ENCODE measurements around the gene MINDY3. TPM values are rescaled to one million over a fixed set of nuclear protein-coding genes. Genes with fewer than 3 reads are reported as not detected.
A peak's percentile ranks its signal among the peaks of the same experiment; 100 is the strongest.
"Not testable (repeated sequence)": the region's sequence is repeated elsewhere in the genome, so short reads cannot be mapped to it uniquely, and the experiment has no call there.

MINDY3 gene
- total and polyA plus RNA-seq, 2 experiments from 2014 or later = 14.5 to 20.4 TPM

DNA sequence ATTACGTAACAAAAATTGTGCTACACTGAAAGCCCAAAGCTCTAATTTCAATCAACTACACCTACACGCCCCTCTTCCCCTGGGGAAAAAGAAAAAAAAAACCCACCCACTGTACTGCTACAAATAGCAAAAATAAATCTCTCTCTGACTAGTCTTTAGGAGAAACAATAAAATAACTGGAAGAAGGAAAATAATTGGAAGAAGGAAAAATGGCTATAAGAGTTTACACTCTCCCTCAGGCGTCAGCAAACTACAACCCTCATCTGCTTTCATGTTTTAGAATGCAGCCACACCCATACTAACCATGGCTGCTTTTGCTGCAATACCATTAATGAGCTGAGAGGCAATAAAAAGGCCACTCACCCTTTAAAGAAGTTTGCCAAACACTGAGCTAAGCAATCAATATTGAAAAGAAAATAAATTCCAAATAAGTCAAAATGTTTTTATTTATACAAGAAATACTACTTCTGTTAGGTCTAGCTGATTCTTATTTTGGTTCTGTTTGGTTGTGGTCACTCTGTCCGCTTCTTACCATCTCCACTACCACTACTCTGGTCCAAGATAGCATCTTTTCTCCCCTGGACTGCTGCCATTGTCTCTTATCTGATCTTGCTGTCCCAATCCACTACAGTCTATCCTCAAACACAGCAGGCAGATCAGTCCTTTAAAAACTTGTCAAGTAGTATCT lies 3.8 kb downstream of the MINDY3 start:
- Histone ChIP-seq H3K4me3 (no peak overlapping the region), H3K9me3 (ENCODE audit: low read depth) (no peaks in the 10 kb centered on the region), H3K27me3 (no peaks in the 10 kb centered on the region), H3K27ac (no peak overlapping the region), H3K36me3 (no peaks in the 10 kb centered on the region), H3K4me1 (ENCODE audit: low read depth) (peaks cover 7% of the 10 kb centered on the region)
- DNase-seq (ENCODE audit: low read depth in 1 of 2, low spot score in 1 of 2) = no peak
- TF ChIP-seq, protein P1, sequence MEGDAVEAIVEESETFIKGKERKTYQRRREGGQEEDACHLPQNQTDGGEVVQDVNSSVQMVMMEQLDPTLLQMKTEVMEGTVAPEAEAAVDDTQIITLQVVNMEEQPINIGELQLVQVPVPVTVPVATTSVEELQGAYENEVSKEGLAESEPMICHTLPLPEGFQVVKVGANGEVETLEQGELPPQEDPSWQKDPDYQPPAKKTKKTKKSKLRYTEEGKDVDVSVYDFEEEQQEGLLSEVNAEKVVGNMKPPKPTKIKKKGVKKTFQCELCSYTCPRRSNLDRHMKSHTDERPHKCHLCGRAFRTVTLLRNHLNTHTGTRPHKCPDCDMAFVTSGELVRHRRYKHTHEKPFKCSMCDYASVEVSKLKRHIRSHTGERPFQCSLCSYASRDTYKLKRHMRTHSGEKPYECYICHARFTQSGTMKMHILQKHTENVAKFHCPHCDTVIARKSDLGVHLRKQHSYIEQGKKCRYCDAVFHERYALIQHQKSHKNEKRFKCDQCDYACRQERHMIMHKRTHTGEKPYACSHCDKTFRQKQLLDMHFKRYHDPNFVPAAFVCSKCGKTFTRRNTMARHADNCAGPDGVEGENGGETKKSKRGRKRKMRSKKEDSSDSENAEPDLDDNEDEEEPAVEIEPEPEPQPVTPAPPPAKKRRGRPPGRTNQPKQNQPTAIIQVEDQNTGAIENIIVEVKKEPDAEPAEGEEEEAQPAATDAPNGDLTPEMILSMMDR (IDR thresholded peaks at IDR 0.05; ENCODE audit: low read depth, low read length) = no peak

DNA sequence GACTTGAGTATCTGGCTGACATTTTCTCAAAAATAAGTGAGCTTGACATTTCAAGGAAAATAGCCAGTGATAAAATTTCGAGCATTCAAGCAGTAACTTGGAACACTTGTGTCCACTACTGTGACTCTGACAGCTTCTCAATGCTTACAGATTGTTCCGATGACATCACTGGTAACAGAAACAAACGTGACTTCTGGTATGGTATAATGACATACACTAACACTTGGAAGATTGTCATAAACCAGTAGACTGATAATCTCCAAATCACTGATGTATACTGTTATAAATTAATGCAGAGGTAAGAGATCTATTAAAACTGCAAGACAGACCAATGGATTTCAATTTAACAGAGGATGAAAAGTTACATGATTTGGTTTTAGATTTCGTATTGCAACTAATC lies 6.5 kb downstream of the MINDY3 start:
- Histone ChIP-seq H3K27me3 (no peaks in the 10 kb centered on the region), H3K4me1 (ENCODE audit: low read depth) (no peaks in the 10 kb centered on the region), H3K36me3 (no peaks in the 10 kb centered on the region), H3K27ac (no peak overlapping the region), H3K4me3 (no peak overlapping the region), H3K9me3 (ENCODE audit: low read depth) (no peaks in the 10 kb centered on the region)
- TF ChIP-seq, protein P1 (IDR thresholded peaks at IDR 0.05; ENCODE audit: low read depth, low read length) = no peak
- DNase-seq (ENCODE audit: low read depth in 1 of 2, low spot score in 1 of 2) = no peak

DNA sequence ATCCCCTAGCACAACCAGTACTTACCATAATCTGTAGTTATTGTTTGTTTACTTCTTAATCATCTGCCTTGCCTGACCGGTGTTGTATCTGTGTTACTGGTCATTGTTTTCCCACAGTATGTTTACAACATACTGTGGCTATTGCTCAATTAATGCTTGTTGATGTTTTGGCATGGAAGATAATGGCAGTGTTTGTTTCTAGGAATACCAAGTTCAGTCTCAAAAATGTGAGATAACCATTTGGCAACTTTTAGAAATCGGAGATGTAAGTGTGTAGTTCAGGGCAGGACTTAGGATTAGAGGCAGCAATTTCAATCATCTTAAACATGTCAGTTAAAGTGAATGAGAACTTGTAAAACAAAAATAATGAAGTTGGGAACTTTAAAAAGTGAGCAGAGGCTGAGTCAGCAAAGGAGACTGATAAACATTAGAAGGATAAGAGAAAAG lies 8.2 kb downstream of the MINDY3 start:
- Histone ChIP-seq H3K9me3 (ENCODE audit: low read depth) (no peaks in the 10 kb centered on the region), H3K4me1 (ENCODE audit: low read depth) (no peaks in the 10 kb centered on the region), H3K36me3 (no peaks in the 10 kb centered on the region), H3K27me3 (no peaks in the 10 kb centered on the region), H3K4me3 (no peak overlapping the region), H3K27ac (no peak overlapping the region)
- TF ChIP-seq, protein P1 (IDR thresholded peaks at IDR 0.05; ENCODE audit: low read depth, low read length) = no peak
- DNase-seq (ENCODE audit: low read depth in 1 of 2, low spot score in 1 of 2) = peak in 1 of 2 donors; percentile 45

DNA sequence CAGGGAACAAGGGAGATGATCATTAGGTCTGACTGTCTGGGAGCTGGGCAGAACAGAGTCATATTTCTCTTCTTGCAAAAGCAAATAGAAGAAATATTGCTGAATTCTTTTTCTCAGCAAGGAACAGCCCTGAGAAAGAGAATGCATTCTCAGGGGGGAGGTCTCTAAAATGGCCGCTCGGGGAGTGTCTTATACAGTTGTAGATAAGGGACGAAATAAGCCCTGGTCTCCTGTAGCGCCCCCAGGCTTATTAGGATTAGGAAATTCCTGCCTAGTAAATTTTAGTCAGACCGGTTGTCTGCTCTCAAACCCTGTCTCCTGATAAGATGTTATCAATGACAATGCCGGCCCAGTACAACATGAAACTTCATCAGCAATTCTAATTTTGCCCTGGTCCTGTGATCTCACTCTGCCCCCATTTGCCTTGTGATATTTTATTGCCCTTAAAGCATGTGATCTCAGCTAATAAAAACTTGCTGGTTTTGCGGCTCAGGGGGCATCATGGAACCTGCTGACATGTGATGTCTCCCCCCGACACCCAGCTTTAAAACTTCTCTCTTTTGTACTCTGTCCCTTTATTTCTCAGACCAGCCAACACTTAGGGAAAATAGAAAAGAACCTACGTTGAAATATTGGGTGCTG lies 9.8 kb downstream of the MINDY3 start:
- H3K4me1 ChIP-seq (ENCODE audit: low read depth); H3K27ac ChIP-seq; DNase-seq (ENCODE audit: low read depth in 1 of 2, low spot score in 1 of 2); H3K9me3 ChIP-seq (ENCODE audit: low read depth); H3K27me3 ChIP-seq; H3K36me3 ChIP-seq; H3K4me3 ChIP-seq: not testable (repeated sequence)

DNA sequence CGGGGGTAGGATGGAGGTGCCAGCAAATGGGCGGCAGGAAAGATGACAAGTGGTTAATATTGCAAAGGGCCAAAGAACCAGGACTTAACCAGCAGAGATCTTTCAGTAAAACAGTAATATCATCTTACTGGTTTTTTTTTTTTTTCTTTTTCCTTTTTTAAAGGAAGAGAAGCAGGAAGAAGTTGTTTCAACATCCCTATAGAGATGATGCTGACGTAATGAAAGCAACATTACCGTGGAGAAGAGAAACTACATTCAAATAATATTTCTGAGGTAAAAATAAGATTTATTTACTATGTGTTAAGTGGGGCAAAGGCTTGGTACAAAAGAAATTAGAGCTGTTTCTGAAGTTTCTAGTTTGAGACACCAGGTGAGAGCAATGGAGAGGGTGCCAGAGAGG lies 11.0 kb downstream of the MINDY3 start:
- H3K36me3 ChIP-seq = no peaks in the 10 kb centered on the region
- H3K4me3 ChIP-seq = no peak overlapping the region
- H3K4me1 ChIP-seq (ENCODE audit: low read depth) = no peaks in the 10 kb centered on the region
- H3K9me3 ChIP-seq (ENCODE audit: low read depth) = no peaks in the 10 kb centered on the region
- no peaks in the 10 kb centered on the region for H3K27me3 ChIP-seq
- no peak overlapping the region for H3K27ac ChIP-seq
- no peak for DNase-seq (ENCODE audit: low read depth in 1 of 2, low spot score in 1 of 2)
- TF ChIP-seq, protein P1 (IDR thresholded peaks at IDR 0.05; ENCODE audit: low read depth, low read length) = no peak

DNA sequence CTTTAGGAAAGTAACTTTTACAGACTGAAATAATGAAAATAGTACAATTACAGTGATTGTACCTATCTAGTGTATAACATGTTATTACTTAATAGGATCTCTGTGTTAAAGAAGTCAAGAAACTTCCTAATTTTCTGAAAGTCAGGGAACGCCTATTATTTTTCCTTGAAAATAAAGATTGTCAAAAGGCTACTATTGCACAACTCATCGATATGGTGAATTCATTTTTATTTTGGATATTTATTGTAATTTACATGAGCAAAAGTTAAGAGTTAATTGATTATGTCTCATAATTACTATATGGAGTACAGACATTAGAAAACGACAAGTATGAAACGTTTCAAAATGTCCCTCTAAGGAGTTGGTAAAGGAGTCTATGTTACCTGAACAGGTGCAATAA lies 12.8 kb downstream of the MINDY3 start:
- no peak overlapping the region for H3K27ac ChIP-seq
- no peak overlapping the region for H3K4me3 ChIP-seq
- H3K36me3 ChIP-seq = no peaks in the 10 kb centered on the region
- H3K27me3 ChIP-seq = no peaks in the 10 kb centered on the region
- TF ChIP-seq, protein P1 (IDR thresholded peaks at IDR 0.05; ENCODE audit: low read depth, low read length) = no peak
- no peak for DNase-seq (ENCODE audit: low read depth in 1 of 2, low spot score in 1 of 2)
- no peaks in the 10 kb centered on the region for H3K4me1 ChIP-seq (ENCODE audit: low read depth)
- no peaks in the 10 kb centered on the region for H3K9me3 ChIP-seq (ENCODE audit: low read depth)

Measured in cardiac muscle cell (in vitro differentiated cells and primary cell).